ENCODE results near the gene SMIM8.

SMIM8 gene

GRCh38 chr6:87289571-87289970, 32.8 kb upstream of the SMIM8 start:
- no peak overlapping the region for H2AFZ ChIP-seq (ENCODE audit: low read length)
- no peak overlapping the region for H3K4me3 ChIP-seq (ENCODE audit: low read length)
- no peak overlapping the region for H3K4me2 ChIP-seq (ENCODE audit: low read depth, low read length)
- no peak for TF ChIP-seq CTCF (IDR thresholded peaks at IDR 0.05; ENCODE audit: low read length)
- TF ChIP-seq EZH2 (optimal IDR thresholded peaks at IDR 0.05; ENCODE audit: low read depth, low read length): no peak
- TF ChIP-seq EZH2phosphoT487 (IDR thresholded peaks at IDR 0.05; ENCODE audit: low read length): no peak
- H3K79me2 ChIP-seq (ENCODE audit: low read length): no peaks in the 10 kb centered on the region
- H3K27ac ChIP-seq (ENCODE audit: low read length): no peak overlapping the region
- H3F3A ChIP-seq (ENCODE audit: insufficient read depth, low read length): no peaks in the 10 kb centered on the region
- no peak overlapping the region for H3K9ac ChIP-seq (ENCODE audit: low read length)
- no peaks in the 10 kb centered on the region for H3K27me3 ChIP-seq (replicated peaks; ENCODE audit: insufficient read depth, low read length)
- no peaks in the 10 kb centered on the region for H3K4me1 ChIP-seq (ENCODE audit: low read length)
- no peaks in the 10 kb centered on the region for H3K9me3 ChIP-seq (replicated peaks; ENCODE audit: insufficient read depth, low read length)
- H3K9me2 ChIP-seq (replicated peaks; ENCODE audit: insufficient read depth, low read length): no peaks in the 10 kb centered on the region
- no peaks in the 10 kb centered on the region for H4K20me1 ChIP-seq (ENCODE audit: insufficient read depth, low read length)
- no peaks in the 10 kb centered on the region for H3K36me3 ChIP-seq (replicated peaks; ENCODE audit: insufficient read depth, low read length)
- no peak for DNase-seq

GRCh38 chr6:87291883-87292282, 30.5 kb upstream of the SMIM8 start:
- H3K36me3 ChIP-seq (replicated peaks; ENCODE audit: insufficient read depth, low read length): no peaks in the 10 kb centered on the region
- no peaks in the 10 kb centered on the region for H3K9me3 ChIP-seq (replicated peaks; ENCODE audit: insufficient read depth, low read length)
- no peak overlapping the region for H2AFZ ChIP-seq (ENCODE audit: low read length)
- H3K9ac ChIP-seq (ENCODE audit: low read length): no peak overlapping the region
- no peaks in the 10 kb centered on the region for H4K20me1 ChIP-seq (ENCODE audit: insufficient read depth, low read length)
- no peaks in the 10 kb centered on the region for H3K4me1 ChIP-seq (ENCODE audit: low read length)
- DNase-seq: no peak
- H3F3A ChIP-seq (ENCODE audit: insufficient read depth, low read length): no peaks in the 10 kb centered on the region
- TF ChIP-seq EZH2 (optimal IDR thresholded peaks at IDR 0.05; ENCODE audit: low read depth, low read length) (no peak), EZH2phosphoT487 (IDR thresholded peaks at IDR 0.05; ENCODE audit: low read length) (no peak), CTCF (IDR thresholded peaks at IDR 0.05; ENCODE audit: low read length) (no peak)
- H3K9me2 ChIP-seq (replicated peaks; ENCODE audit: insufficient read depth, low read length): no peaks in the 10 kb centered on the region
- no peak overlapping the region for H3K27ac ChIP-seq (ENCODE audit: low read length)
- no peak overlapping the region for H3K4me2 ChIP-seq (ENCODE audit: low read depth, low read length)
- H3K4me3 ChIP-seq (ENCODE audit: low read length): no peak overlapping the region
- H3K27me3 ChIP-seq (replicated peaks; ENCODE audit: insufficient read depth, low read length): no peaks in the 10 kb centered on the region
- no peaks in the 10 kb centered on the region for H3K79me2 ChIP-seq (ENCODE audit: low read length)

GRCh38 chr6:87293526-87293925, 28.9 kb upstream of the SMIM8 start:
- H3K4me3 ChIP-seq (ENCODE audit: low read length): no peak overlapping the region
- H3F3A ChIP-seq (ENCODE audit: insufficient read depth, low read length): no peaks in the 10 kb centered on the region
- no peaks in the 10 kb centered on the region for H3K36me3 ChIP-seq (replicated peaks; ENCODE audit: insufficient read depth, low read length)
- H3K27ac ChIP-seq (ENCODE audit: low read length): no peak overlapping the region
- no peak overlapping the region for H2AFZ ChIP-seq (ENCODE audit: low read length)
- no peaks in the 10 kb centered on the region for H3K79me2 ChIP-seq (ENCODE audit: low read length)
- H3K27me3 ChIP-seq (replicated peaks; ENCODE audit: insufficient read depth, low read length): no peaks in the 10 kb centered on the region
- no peak for DNase-seq
- no peaks in the 10 kb centered on the region for H3K9me2 ChIP-seq (replicated peaks; ENCODE audit: insufficient read depth, low read length)
- no peaks in the 10 kb centered on the region for H4K20me1 ChIP-seq (ENCODE audit: insufficient read depth, low read length)
- no peak overlapping the region for H3K9ac ChIP-seq (ENCODE audit: low read length)
- H3K9me3 ChIP-seq (replicated peaks; ENCODE audit: insufficient read depth, low read length): no peaks in the 10 kb centered on the region
- H3K4me2 ChIP-seq (ENCODE audit: low read depth, low read length): no peak overlapping the region
- TF ChIP-seq EZH2phosphoT487 (IDR thresholded peaks at IDR 0.05; ENCODE audit: low read length): no peak
- no peak for TF ChIP-seq CTCF (IDR thresholded peaks at IDR 0.05; ENCODE audit: low read length)
- TF ChIP-seq EZH2 (optimal IDR thresholded peaks at IDR 0.05; ENCODE audit: low read depth, low read length): no peak
- no peaks in the 10 kb centered on the region for H3K4me1 ChIP-seq (ENCODE audit: low read length)
